RWPE1 (cell line): ENCODE measurements around the gene GJB2.

Source experiments
- CTCF ChIA-PET: fragments of 350-600 bp; sonication (Branson Sonifier 250); formaldehyde crosslinking; extraction: SDS; loops from one replicate; lab custom pipeline; 2021; lab: Yijun Ruan, JAX
- POLR2A ChIA-PET: fragments of 400-600 bp; formaldehyde crosslinking; extraction: SDS; loops from one replicate; lab custom pipeline; 2020; ENCODE audit warnings: antibody characterized with exemption; ENCODE audit not compliant: low non-redundant PET; lab: Yijun Ruan, JAX
- DNase-seq: peaks from one replicate; pipeline ENCODE4 v3.0.0; 2012; ENCODE audit warnings: low spot score
- H3K27ac ChIP-seq: fragments of 450-650 bp; 2 replicates; pipeline ENCODE4 v1.5.1; 2017
- TF ChIP-seq, protein P1 (sequence below): fragments of 450-650 bp; conservative IDR thresholded peaks from 2 replicates; pipeline ENCODE4 v1.5.1; 2017; ENCODE audit warnings: low read depth, mild to moderate bottlenecking

GJB2 gene

DNA sequence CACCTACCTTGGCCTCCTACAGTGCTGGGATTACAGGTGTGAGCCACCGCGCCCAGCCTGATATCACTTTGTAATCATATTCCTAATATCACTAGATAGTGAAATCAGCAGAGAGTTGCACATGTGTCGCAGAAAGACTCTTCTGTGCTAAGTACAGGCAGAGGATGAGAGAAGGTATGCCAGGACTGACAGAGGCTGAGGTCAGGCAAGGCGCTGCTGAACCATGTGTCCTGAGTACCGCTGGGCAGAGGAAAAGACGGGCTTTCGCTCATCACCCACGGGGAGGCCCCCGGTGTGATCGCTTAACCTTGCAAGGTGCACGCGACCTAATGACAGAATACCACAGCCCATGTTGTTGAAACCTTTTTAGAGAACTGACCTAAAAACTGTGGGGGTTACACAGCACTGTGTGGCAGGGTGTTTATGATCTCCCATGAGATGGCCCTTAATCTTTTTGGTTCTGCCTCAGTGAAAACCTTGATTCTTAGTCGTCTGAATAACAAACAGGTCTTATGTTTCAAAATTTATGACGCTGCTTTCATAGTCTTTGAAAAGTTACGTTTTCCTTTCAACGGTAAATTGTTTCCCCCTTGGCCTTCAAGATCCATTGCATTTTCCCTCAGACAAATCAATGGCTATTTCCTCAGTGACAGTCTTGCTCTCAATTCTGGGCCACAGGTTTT lies 44.1 kb downstream of the GJB2 start:
- TF ChIP-seq, protein P1, sequence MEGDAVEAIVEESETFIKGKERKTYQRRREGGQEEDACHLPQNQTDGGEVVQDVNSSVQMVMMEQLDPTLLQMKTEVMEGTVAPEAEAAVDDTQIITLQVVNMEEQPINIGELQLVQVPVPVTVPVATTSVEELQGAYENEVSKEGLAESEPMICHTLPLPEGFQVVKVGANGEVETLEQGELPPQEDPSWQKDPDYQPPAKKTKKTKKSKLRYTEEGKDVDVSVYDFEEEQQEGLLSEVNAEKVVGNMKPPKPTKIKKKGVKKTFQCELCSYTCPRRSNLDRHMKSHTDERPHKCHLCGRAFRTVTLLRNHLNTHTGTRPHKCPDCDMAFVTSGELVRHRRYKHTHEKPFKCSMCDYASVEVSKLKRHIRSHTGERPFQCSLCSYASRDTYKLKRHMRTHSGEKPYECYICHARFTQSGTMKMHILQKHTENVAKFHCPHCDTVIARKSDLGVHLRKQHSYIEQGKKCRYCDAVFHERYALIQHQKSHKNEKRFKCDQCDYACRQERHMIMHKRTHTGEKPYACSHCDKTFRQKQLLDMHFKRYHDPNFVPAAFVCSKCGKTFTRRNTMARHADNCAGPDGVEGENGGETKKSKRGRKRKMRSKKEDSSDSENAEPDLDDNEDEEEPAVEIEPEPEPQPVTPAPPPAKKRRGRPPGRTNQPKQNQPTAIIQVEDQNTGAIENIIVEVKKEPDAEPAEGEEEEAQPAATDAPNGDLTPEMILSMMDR = no peak
- H3K27ac ChIP-seq = no peak overlapping the region
- ChIA-PET CTCF (no interaction called here), POLR2A (no interaction called here)
- no peak for DNase-seq

DNA sequence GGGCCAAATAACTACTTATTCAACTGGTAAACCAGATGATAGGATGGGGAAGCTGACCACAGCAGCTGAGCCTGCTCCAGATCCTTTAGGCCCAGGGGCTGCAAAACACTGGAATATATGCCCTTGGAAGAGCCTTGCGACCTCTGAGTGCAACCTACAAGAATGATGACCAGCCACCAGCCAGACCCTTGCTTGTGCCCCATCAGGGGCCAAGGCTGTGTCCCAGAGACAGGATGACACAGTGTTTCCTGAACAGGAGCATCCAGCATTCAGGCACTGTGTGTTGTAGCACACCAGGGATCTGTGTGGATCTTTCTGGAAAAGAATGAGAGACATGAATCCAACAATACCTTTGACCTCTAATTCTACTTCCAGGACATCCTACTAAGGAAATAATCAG lies 46.4 kb downstream of the GJB2 start:
- H3K27ac ChIP-seq = no peak overlapping the region
- POLR2A ChIA-PET = no interaction called here
- no peak for DNase-seq
- CTCF ChIA-PET = no interaction called here
- TF ChIP-seq, protein P1 = no peak

DNA sequence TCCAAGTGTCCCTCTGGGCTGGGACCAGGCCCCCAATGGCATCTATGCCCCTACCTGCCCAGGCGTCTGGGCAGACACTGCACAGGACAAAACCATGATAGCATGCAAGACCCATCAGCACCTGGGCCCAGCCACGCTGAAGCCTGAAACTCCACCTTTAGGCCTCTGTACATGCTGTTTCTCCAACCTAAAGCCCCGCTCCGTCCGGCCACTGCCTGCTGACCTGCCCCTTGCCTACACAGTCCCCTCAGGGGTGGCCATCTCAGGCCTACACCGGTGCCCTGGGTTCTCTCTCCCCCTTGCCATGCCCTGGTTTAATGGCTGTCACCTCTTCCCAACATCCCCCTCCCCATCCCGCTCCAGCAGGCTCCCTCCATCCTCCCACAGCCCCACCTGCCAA lies 47.2 kb downstream of the GJB2 start:
- no peak overlapping the region for H3K27ac ChIP-seq
- no peak for DNase-seq
- ChIA-PET CTCF (no interaction called here), POLR2A (no interaction called here)
- TF ChIP-seq, protein P1 = no peak

DNA sequence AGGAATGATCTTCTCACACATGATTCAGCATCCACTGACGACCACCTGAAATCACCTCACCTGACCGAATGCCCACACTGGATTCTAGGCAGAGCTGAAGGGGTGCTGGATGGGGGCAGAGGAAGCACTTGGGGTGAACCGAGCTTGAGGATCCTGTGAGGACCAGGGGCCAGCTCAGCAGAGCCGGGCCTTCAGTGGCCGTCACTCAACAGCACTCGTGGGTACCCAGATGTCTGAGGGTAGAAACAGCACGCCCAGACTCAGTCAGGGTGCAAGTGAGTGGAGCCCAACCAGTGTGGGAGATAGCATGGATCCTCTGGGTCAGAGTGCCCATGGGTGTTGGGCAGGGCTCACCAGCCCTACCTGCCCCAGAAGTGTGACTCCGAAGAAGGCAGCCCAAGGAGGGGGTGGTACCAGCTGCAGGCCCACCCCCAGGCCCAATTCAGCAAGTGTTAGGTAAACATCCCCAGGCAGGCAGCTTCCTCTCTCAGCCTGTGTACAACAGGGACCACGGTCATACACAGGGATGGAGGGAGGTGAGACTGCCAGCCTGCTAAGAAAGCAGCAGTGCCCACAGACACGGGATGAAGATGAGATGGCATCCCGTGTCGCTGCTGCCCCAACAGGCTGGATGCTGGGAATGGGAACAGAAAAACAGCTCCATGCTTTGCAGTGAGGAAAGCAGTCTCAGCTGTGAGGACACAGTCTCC lies 48.4 kb downstream of the GJB2 start:
- ChIA-PET CTCF (no interaction called here), POLR2A (no interaction called here)
- TF ChIP-seq, protein P1 = no peak
- no peak for DNase-seq
- H3K27ac ChIP-seq = no peak overlapping the region

DNA sequence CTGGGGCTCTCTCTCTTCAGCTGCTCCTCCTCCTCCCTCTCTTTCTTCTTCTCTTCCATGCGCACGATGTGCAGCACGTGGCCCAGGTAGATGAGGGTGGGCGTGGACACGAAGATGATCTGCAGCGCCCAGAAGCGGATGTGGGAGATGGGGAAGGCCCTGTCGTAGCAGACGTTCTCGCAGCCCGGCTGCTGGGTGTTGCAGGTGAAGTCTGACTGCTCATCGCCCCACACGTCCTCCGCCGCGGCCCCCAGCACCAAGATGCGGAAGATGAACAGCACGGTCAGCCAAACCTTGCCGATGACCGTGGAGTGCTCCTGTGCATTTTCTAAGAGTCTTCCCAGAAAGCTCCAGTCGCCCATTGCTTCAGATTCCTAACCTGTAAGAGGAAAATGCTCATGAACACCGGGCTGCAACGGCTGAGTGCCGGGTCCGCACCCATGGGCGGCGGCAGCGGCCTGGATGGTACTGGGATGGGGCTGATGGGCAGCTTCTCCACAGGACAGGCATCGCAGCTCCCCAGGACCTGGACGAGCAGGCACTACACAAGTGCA lies 49.7 kb downstream of the GJB2 start:
- no peak overlapping the region for H3K27ac ChIP-seq
- POLR2A ChIA-PET = no interaction called here
- TF ChIP-seq, protein P1 = no peak
- no peak for DNase-seq
- CTCF ChIA-PET = no interaction called here

DNA sequence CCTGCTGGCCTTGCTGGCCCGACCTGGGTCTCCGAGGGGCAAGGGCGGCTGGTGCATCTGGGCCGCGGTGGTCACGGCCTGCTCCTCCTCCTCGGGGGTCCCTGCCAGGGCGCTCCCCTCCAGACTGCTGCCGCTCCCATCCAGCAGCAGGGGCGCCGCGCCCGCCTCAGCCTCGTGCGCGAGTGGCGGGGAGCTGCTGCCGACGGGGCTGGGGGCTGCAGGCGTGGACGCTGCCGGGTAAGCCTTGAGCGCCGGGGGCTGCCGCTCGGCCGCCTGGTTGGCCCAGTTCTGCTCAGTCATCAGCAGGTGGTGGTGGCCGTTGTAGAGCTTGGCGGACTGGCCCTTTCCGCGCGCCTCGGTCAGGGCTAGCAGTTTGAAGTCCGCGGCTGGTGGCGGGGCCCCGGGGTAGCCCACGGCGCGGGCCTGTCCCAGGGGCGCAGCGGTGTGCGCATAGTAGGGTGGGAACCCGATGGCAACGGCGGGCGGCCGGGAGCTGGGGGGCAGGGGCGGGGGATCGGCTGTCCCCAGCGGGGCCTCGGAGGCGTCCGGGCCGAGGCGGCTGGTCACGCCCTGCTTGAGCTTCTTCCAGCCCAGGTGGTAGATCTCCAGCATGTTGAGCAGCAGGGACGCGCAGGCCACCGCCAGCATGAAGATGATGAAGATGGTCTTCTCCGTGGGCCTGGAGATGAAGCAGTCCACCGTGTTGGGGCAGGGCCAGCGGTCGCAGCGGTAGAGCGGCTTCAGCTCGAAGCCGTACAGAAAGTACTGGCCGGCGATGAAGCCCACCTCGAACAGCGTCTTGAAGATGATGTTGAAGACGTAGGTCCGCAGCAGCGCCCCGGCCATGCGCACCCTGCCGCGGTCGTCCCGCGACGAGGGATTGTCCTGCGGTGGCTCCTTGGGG lies 50.5 kb downstream of the GJB2 start:
- ChIA-PET CTCF (interaction anchor here (0.7 kb wide), 1 partner anchor 23 kb away, joined by 4 read pairs; no protein-coding TSS in a partner anchor), POLR2A (no interaction called here)
- DNase-seq = no peak
- no peak overlapping the region for H3K27ac ChIP-seq
- TF ChIP-seq, protein P1 = no peak
